DMS114 treated with DMSO at 0.1 percent for 48 hours (cell line): Measurements from ENCODE around the gene TMPRSS6.

ENCODE experiments used
- DNase-seq: peaks from one replicate; lab custom pipeline; 2025; ENCODE audit not compliant: unreplicated experiment; lab: John Stamatoyannopoulos, UW

TMPRSS6 gene

GRCh38 chr22:37032535-37033460, 76.7 kb downstream of the TMPRSS6 start:
- DNase-seq: no peak

- DNase-seq: no peak
Observed at GRCh38 chr22:37032134-37032534, 77.4 kb downstream of the TMPRSS6 start.

- no peak for DNase-seq
Observed at GRCh38 chr22:37030560-37031281, 78.8 kb downstream of the TMPRSS6 start.

- no peak for DNase-seq
Observed at GRCh38 chr22:37028692-37029674, 80.5 kb downstream of the TMPRSS6 start.

- no peak for DNase-seq
Observed at GRCh38 chr22:37027556-37027955, 82.0 kb downstream of the TMPRSS6 start.

- no peak for DNase-seq
Observed at GRCh38 chr22:37026325-37026724, 83.2 kb downstream of the TMPRSS6 start.

GRCh38 chr22:37025500-37026070, 83.9 kb downstream of the TMPRSS6 start:
- DNase-seq: no peak

- DNase-seq: no peak
Observed at GRCh38 chr22:37024339-37025157, 85.0 kb downstream of the TMPRSS6 start.

- no peak for DNase-seq
Observed at GRCh38 chr22:37023743-37024338, 85.7 kb downstream of the TMPRSS6 start.

- no peak for DNase-seq
Observed at GRCh38 chr22:37022483-37023337, 86.8 kb downstream of the TMPRSS6 start.

GRCh38 chr22:37021710-37022482, 87.6 kb downstream of the TMPRSS6 start:
- no peak for DNase-seq

- no peak for DNase-seq
Observed at GRCh38 chr22:37021041-37021440, 88.5 kb downstream of the TMPRSS6 start.

GRCh38 chr22:37020192-37020479, 89.4 kb downstream of the TMPRSS6 start:
- peak; percentile 6 for DNase-seq

GRCh38 chr22:37019309-37020191, 90.0 kb downstream of the TMPRSS6 start, which contains the start of the genes MPST and TST:
TSS of gene MPST (plus strand) at chr22:37019742. CDS start at chr22:37019837, 95 bp downstream.
TSS of gene TST (minus strand) at chr22:37019447. CDS start at chr22:37018732, 715 bp downstream.
- DNase-seq: peak; percentile 44

GRCh38 chr22:37018815-37019308, 90.7 kb downstream of the TMPRSS6 start:
- DNase-seq: no peak

- no peak for DNase-seq
Observed at GRCh38 chr22:37018086-37018814, 91.3 kb downstream of the TMPRSS6 start.
